GM23338 (cell line): ENCODE data around the gene ACP6. TPM values are rescaled to one million over a fixed set of nuclear protein-coding genes. Genes with fewer than 3 reads are reported as not detected.
A peak's percentile ranks its signal among the peaks of the same experiment; 100 is the strongest.

Experiments
- ATAC-seq: fragments of 200-7000 bp; cut with Tn5 transposase; 3 replicates; pipeline ENCODE4 v1.9.1; 2020
- DNase-seq: peaks from one replicate; pipeline ENCODE4 v3.0.0-alpha.2; 2015; ENCODE audit warnings: low spot score
- H2AFZ ChIP-seq: fragments of 200-600 bp; sonication (generic); 2 replicates; pipeline ENCODE4 v1.8.0; 2016; ENCODE audit warnings: antibody characterized with exemption, mild to moderate bottlenecking, moderate library complexity
- H3F3A ChIP-seq: fragments of 200-600 bp; sonication (generic); replicated peaks from 2 replicates; pipeline ENCODE4 v1.8.0; 2017; ENCODE audit warnings: antibody characterized with exemption, mixed run types, low read depth
- H3K27ac ChIP-seq: fragments of 200-600 bp; sonication (generic); 2 replicates; pipeline ENCODE4 v1.6.1; 2016; ENCODE audit warnings: low read depth
- H3K27me3 ChIP-seq: fragments of 200-600 bp; sonication (generic); 2 replicates; pipeline ENCODE4 v1.8.0; 2016; ENCODE audit warnings: mild to moderate bottlenecking, mixed run types, moderate library complexity; ENCODE audit not compliant: insufficient read depth
- H3K36me3 ChIP-seq: fragments of 200-600 bp; sonication (generic); 2 replicates; pipeline ENCODE4 v1.8.0; 2016; ENCODE audit warnings: mild to moderate bottlenecking; ENCODE audit not compliant: insufficient read depth
- H3K4me1 ChIP-seq: fragments of 200-600 bp; sonication (generic); 2 replicates; pipeline ENCODE4 v1.8.0; 2016; ENCODE audit warnings: mild to moderate bottlenecking, moderate library complexity; ENCODE audit not compliant: insufficient read depth
- H3K4me2 ChIP-seq: fragments of 200-600 bp; sonication (generic); 2 replicates; pipeline ENCODE4 v1.7.1; 2017; ENCODE audit warnings: mixed run types
- H3K4me3 ChIP-seq: fragments of 200-600 bp; sonication (generic); 2 replicates; pipeline ENCODE4 v1.6.1; 2016; ENCODE audit warnings: mixed run types
- H3K79me2 ChIP-seq: fragments of 200-600 bp; sonication (generic); replicated peaks from 2 replicates; pipeline ENCODE4 v1.8.0; 2017; ENCODE audit warnings: mild to moderate bottlenecking; ENCODE audit not compliant: insufficient read depth
- H3K9me2 ChIP-seq: fragments of 200-600 bp; sonication (generic); 2 replicates; pipeline ENCODE4 v1.8.0; 2017; ENCODE audit not compliant: insufficient read depth
- H4K20me1 ChIP-seq: fragments of 200-600 bp; sonication (generic); replicated peaks from 2 replicates; pipeline ENCODE4 v1.8.0; 2017; ENCODE audit warnings: mild to moderate bottlenecking; ENCODE audit not compliant: insufficient read depth
- H3K27ac Mint-ChIP-seq: 2 replicates; pipeline ENCODE4 v1.8.0; 2020; ENCODE audit warnings: inconsistent platforms, mild to moderate bottlenecking, moderate library complexity, mixed read lengths
- H3K27me3 Mint-ChIP-seq: 3 replicates; pipeline ENCODE4 v1.8.0; 2022; ENCODE audit warnings: low read depth, mild to moderate bottlenecking, moderate library complexity, mixed read lengths, inconsistent platforms; ENCODE audit not compliant: insufficient read depth, poor library complexity
- H3K36me3 Mint-ChIP-seq: 3 replicates; pipeline ENCODE4 v1.8.0; 2021; ENCODE audit warnings: low read depth, mild to moderate bottlenecking, inconsistent platforms, moderate library complexity, mixed read lengths
- H3K4me1 Mint-ChIP-seq: 3 replicates; pipeline ENCODE4 v1.8.0; 2020; ENCODE audit warnings: mild to moderate bottlenecking, inconsistent platforms, mixed read lengths
- H3K4me3 Mint-ChIP-seq: 3 replicates; pipeline ENCODE4 v1.8.0; 2021; ENCODE audit warnings: moderate library complexity, mild to moderate bottlenecking, inconsistent platforms, mixed read lengths
- H3K9me3 Mint-ChIP-seq: 3 replicates; pipeline ENCODE4 v1.8.0; 2020; ENCODE audit warnings: moderate library complexity, mild to moderate bottlenecking, inconsistent platforms, mixed read lengths
- CREB1 ChIP-seq: fragments of 250-450 bp; sonication (Bioruptor Pico); IDR thresholded peaks from 2 replicates; pipeline ENCODE4 v1.5.0; 2020; ENCODE audit warnings: low read depth, mild to moderate bottlenecking, moderate library complexity
- EZH2 ChIP-seq: fragments of 200-600 bp; sonication (generic); IDR thresholded peaks from one replicate; pipeline ENCODE4 v1.8.0; 2017; ENCODE audit warnings: antibody characterized with exemption, mild to moderate bottlenecking, low read depth; ENCODE audit not compliant: unreplicated experiment
- EZH2phosphoT487 ChIP-seq: fragments of 200-600 bp; sonication (generic); IDR thresholded peaks from one replicate; pipeline ENCODE4 v1.8.1; 2018; ENCODE audit warnings: antibody characterized with exemption; ENCODE audit not compliant: unreplicated experiment
- NANOG ChIP-seq: IDR thresholded peaks from 2 replicates; pipeline ENCODE4 v1.6.1; 2016; ENCODE audit warnings: antibody characterized with exemption, borderline replicate concordance
- POLR2AphosphoS5 ChIP-seq: IDR thresholded peaks from 2 replicates; pipeline ENCODE4 v1.6.1; 2016; ENCODE audit warnings: antibody characterized with exemption, low read depth
- STAT1 ChIP-seq: IDR thresholded peaks from one replicate; pipeline ENCODE4 v1.6.1; 2016; ENCODE audit warnings: antibody characterized with exemption; ENCODE audit not compliant: unreplicated experiment
- ZNF114 ChIP-seq: fragments of 250-450 bp; sonication (Bioruptor Pico); IDR thresholded peaks from 2 replicates; pipeline ENCODE4 v1.5.0; 2020; ENCODE audit warnings: mild to moderate bottlenecking, moderate library complexity
- ZNF462 ChIP-seq: fragments of 250-450 bp; sonication (Bioruptor Pico); IDR thresholded peaks from 2 replicates; pipeline ENCODE4 v1.5.0; 2020; ENCODE audit warnings: mild to moderate bottlenecking, moderate library complexity
- long read RNA-seq: library from polyadenylated mRNA; unstranded; transcript quantifications from one replicate; pipeline ENCODE4 v2.0.0, GENCODE V29; 2020; ENCODE audit not compliant: unreplicated experiment
- polyA plus RNA-seq: library from polyadenylated mRNA; unstranded; fragments of >200 nt; fragmentation: Nextera tagmentation; extraction: Ambion mirVana; gene quantifications from 2 replicates; pipeline ENCODE4 v1.2.1, GENCODE V29; 2016
- total RNA-seq: library from RNA; depleted of rRNA; stranded (reverse); fragments of >200 nt; shearing (Covaris generic); gene quantifications from 2 replicates; pipeline ENCODE4 v1.2.3, GENCODE V29; 2014; rRNA removed
- TF ChIP-seq, protein P1 (sequence below): IDR thresholded peaks from 2 replicates; pipeline ENCODE4 v1.6.1; 2016; ENCODE audit warnings: antibody characterized with exemption

The ACP6 gene
- total RNA-seq = 16.2 and 20.6 TPM in 2 replicates
- polyA plus RNA-seq = 22.8 and 26.5 TPM in 2 replicates
- long read RNA-seq, full-length matches to known transcripts = 16 of 21 reads
- long read RNA-seq, partial matches to known transcripts = 3 of 21 reads
- long read RNA-seq, other reads (novel, unspliced or antisense) = 2 of 21 reads

DNA sequence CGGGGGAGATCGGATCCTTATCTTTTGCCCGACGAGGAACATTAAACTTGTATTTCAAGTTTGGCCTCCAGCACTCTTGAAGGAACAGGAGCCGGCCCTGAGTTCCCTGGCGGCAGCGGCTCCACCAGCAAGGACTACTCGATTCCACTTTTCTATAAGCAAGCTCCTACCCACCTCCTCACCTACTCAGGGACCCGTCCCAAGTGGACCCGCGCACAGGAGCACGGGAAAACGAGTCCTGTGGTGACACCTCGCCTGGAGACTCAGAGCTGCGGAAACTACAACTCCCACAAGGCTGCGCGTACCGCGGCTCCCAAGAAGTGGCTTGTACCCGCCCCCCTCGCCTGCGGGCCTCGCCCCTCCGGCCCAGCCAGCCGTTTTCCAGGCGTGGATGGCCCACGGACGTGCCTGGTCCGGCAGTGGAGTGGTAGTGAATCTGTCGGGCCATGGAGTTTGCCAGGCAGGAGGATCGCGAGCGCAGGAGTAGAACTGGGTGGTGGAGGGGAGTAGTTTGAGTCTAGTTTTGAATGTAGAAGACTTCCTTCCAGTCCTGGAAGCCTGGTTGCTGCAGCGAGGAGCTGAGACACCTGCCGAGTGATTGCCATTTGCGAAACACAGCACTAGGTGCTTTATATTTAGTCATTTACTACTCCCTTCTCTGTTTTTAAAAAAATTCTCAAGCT lies at the start of gene ACP6:
Gene ACP6 (minus strand): TSS at position 206 of the 683 bp plus-strand sequence. CDS start 476 bp downstream, outside the sequence.
- H4K20me1 ChIP-seq = no peaks in the 10 kb centered on the region
- no peaks in the 10 kb centered on the region for H3F3A ChIP-seq
- H3K4me1 ChIP-seq = peaks cover 7% of the 10 kb centered on the region
- peak within 1 kb of the TSS; percentile 94 for H3K4me2 ChIP-seq
- Mint-ChIP-seq H3K4me3 (peak within 1 kb of the TSS; percentile 87), H3K27ac (peak within 1 kb of the TSS; percentile 74; the same call in 1 of the 2 replicates), H3K27me3 (no peaks in the 10 kb centered on the region), H3K4me1 (peaks cover 14% of the 10 kb centered on the region), H3K36me3 (no peaks in the 10 kb centered on the region; the same call in 2 of the 3 replicates), H3K9me3 (no peaks in the 10 kb centered on the region)
- peaks cover 4% of the 10 kb centered on the region; the same call in 1 of the 2 replicates for H3K9me2 ChIP-seq
- H3K27me3 ChIP-seq = no peaks in the 10 kb centered on the region
- H3K4me3 ChIP-seq = peak within 1 kb of the TSS; percentile 84
- TF ChIP-seq POLR2AphosphoS5 (peak; percentile 79), STAT1 (no peak), CREB1 (CRISPR knock-in tag) (peak; percentile 62)
- TF ChIP-seq, protein P1, sequence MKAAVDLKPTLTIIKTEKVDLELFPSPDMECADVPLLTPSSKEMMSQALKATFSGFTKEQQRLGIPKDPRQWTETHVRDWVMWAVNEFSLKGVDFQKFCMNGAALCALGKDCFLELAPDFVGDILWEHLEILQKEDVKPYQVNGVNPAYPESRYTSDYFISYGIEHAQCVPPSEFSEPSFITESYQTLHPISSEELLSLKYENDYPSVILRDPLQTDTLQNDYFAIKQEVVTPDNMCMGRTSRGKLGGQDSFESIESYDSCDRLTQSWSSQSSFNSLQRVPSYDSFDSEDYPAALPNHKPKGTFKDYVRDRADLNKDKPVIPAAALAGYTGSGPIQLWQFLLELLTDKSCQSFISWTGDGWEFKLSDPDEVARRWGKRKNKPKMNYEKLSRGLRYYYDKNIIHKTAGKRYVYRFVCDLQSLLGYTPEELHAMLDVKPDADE = peak; percentile 82
- DNase-seq = peak; percentile 99
- H3K36me3 ChIP-seq = 0 out of 2 replicates have a peak, but pooled peaks cover 2% of the 10 kb centered on the region
- peak within 1 kb of the TSS; percentile 75; the same call in 1 of the 2 replicates for H3K27ac ChIP-seq
- ATAC-seq = peak; percentile 95
- H3K79me2 ChIP-seq = peaks cover 30% of the 10 kb centered on the region
- peak within 1 kb of the TSS; percentile 93 for H2AFZ ChIP-seq

DNA sequence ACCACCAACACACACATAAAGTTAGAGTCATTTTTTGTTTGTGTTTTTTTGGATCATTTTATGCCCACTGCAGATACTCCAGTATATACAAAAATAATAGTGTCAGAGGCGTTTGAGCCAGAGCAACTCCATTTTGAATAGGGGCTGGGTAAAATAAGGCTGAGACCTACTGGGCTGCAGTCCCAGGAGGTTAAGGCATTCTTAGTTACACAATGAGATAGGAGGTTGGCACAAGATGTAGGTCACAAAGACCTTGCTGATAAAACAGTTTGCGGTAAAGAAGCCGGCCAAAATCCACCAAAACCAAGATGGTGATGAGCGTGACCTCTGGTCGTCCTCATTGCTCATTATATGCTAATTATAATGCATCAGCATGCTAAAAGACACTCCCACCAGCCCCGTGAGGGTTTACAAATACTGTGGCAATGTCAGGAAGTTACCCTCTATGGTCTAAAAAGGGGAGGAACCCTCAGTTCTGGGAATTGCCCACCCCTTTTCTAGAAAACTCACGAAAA lies 49.4 kb upstream of the ACP6 start:
- peaks cover 13% of the 10 kb centered on the region for H3K4me1 Mint-ChIP-seq

More for the DNA sequence above, 49.4 kb upstream of the ACP6 start:
- DNase-seq = no peak
- no peak overlapping the region for H3K4me3 ChIP-seq
- H3K27ac ChIP-seq = no peak overlapping the region
- no peaks in the 10 kb centered on the region for H3K36me3 ChIP-seq
- Mint-ChIP-seq H3K27ac (no peak overlapping the region), H3K36me3 (peaks cover 6% of the 10 kb centered on the region; the same call in 2 of the 3 replicates), H3K9me3 (peaks cover 11% of the 10 kb centered on the region), H3K4me3 (no peak overlapping the region), H3K27me3 (peaks cover 3% of the 10 kb centered on the region)
- peaks cover 8% of the 10 kb centered on the region; the same call in 1 of the 2 replicates for H3K4me1 ChIP-seq
- H3F3A ChIP-seq = no peaks in the 10 kb centered on the region
- ATAC-seq = no peak
- H3K4me2 ChIP-seq = no peak overlapping the region
- H3K79me2 ChIP-seq = no peaks in the 10 kb centered on the region
- H3K9me2 ChIP-seq = no peaks in the 10 kb centered on the region
- no peak overlapping the region for H2AFZ ChIP-seq
- TF ChIP-seq, protein P1 = no peak
- TF ChIP-seq CREB1 (CRISPR knock-in tag) (no peak), NANOG (no peak), EZH2phosphoT487 (no peak), ZNF114 (CRISPR knock-in tag) (no peak), STAT1 (no peak), POLR2AphosphoS5 (no peak), ZNF462 (CRISPR knock-in tag) (no peak), EZH2 (no peak)
- no peaks in the 10 kb centered on the region for H3K27me3 ChIP-seq
- no peaks in the 10 kb centered on the region for H4K20me1 ChIP-seq
